OCI-LY1 (cell line): ENCODE data around the gene TAF6.
A peak's percentile ranks its signal among the peaks of the same experiment; 100 is the strongest.

ENCODE experiments used
- H2AFZ ChIP-seq: fragments of 200-600 bp; sonication (generic), shearing (Covaris generic); 2 replicates; pipeline ENCODE4 v1.6.0; 2014; ENCODE audit warnings: antibody characterized with exemption, mild to moderate bottlenecking, low read length
- H3F3A ChIP-seq: fragments of 200-600 bp; sonication (generic), shearing (Covaris generic); 2 replicates; pipeline ENCODE4 v1.6.0; 2014; ENCODE audit warnings: mild to moderate bottlenecking, antibody characterized with exemption, low read length, moderate library complexity; ENCODE audit not compliant: insufficient read depth
- H3K27ac ChIP-seq: fragments of 200-600 bp; sonication (generic); 2 replicates; pipeline ENCODE4 v1.5.1; 2014; ENCODE audit warnings: low read length, mixed run types, mild to moderate bottlenecking, low read depth; ENCODE audit not compliant: poor library complexity, severe bottlenecking
- H3K27me3 ChIP-seq: fragments of 200-600 bp; sonication (generic); 2 replicates; pipeline ENCODE4 v1.6.0; 2014; ENCODE audit warnings: antibody characterized with exemption, mild to moderate bottlenecking, low read length, moderate library complexity; ENCODE audit not compliant: insufficient read depth
- H3K36me3 ChIP-seq: fragments of 200-600 bp; sonication (generic); 2 replicates; pipeline ENCODE4 v1.6.1; 2014; ENCODE audit warnings: mild to moderate bottlenecking, antibody characterized with exemption, low read length, moderate library complexity, mixed read lengths; ENCODE audit not compliant: insufficient read depth
- H3K4me1 ChIP-seq: fragments of 200-600 bp; sonication (generic); 2 replicates; pipeline ENCODE4 v1.5.1; 2014; ENCODE audit warnings: mild to moderate bottlenecking, low read length, moderate library complexity; ENCODE audit not compliant: insufficient read depth, severe bottlenecking
- H3K4me2 ChIP-seq: fragments of 200-600 bp; sonication (generic), shearing (Covaris generic); 2 replicates; pipeline ENCODE4 v1.6.1; 2014; ENCODE audit warnings: low read length
- H3K4me3 ChIP-seq: fragments of 200-600 bp; sonication (generic); 2 replicates; pipeline ENCODE4 v1.5.1; 2014; ENCODE audit warnings: low read length, low read depth, mild to moderate bottlenecking, mixed read lengths; ENCODE audit not compliant: poor library complexity, severe bottlenecking
- H3K79me2 ChIP-seq: fragments of 200-600 bp; shearing (Covaris generic); 2 replicates; pipeline ENCODE4 v1.6.1; 2016; ENCODE audit warnings: mixed run types, low read length, mixed read lengths; ENCODE audit not compliant: insufficient read depth
- H3K9ac ChIP-seq: fragments of 200-600 bp; sonication (generic), shearing (Covaris generic); 2 replicates; pipeline ENCODE4 v1.6.1; 2014; ENCODE audit warnings: mild to moderate bottlenecking, low read length, mixed read lengths
- H3K9me2 ChIP-seq: fragments of 200-600 bp; sonication (generic), shearing (Covaris generic); 2 replicates; pipeline ENCODE4 v1.6.1; 2014; ENCODE audit warnings: low read depth, mild to moderate bottlenecking, low read length, mixed read lengths
- H3K9me3 ChIP-seq: fragments of 200-600 bp; shearing (Covaris generic); 2 replicates; pipeline ENCODE4 v1.6.1; 2014; ENCODE audit warnings: low read length, mixed read lengths
- H4K20me1 ChIP-seq: fragments of 200-600 bp; sonication (generic), shearing (Covaris generic); 2 replicates; pipeline ENCODE4 v1.6.0; 2016; ENCODE audit warnings: mild to moderate bottlenecking, low read length; ENCODE audit not compliant: insufficient read depth
- EZH2 ChIP-seq: fragments of 200-600 bp; sonication (generic), shearing (Covaris generic); IDR thresholded peaks from 2 replicates; pipeline ENCODE4 v1.8.0; 2017; ENCODE audit warnings: borderline replicate concordance, mixed run types, mild to moderate bottlenecking, antibody characterized with exemption, low read length, moderate library complexity, mixed read lengths
- TF ChIP-seq, protein P1 (sequence below): fragments of 200-600 bp; sonication (generic), shearing (Covaris generic); IDR thresholded peaks from 2 replicates; pipeline ENCODE4 v1.5.1; 2017; ENCODE audit warnings: mild to moderate bottlenecking, antibody characterized with exemption, low read length, moderate library complexity, mixed read lengths

TAF6 gene

GRCh38 chr7:100085515-100085914, 33.6 kb downstream of the TAF6 start:
- TF ChIP-seq EZH2, result no peak
- TF ChIP-seq, protein P1, sequence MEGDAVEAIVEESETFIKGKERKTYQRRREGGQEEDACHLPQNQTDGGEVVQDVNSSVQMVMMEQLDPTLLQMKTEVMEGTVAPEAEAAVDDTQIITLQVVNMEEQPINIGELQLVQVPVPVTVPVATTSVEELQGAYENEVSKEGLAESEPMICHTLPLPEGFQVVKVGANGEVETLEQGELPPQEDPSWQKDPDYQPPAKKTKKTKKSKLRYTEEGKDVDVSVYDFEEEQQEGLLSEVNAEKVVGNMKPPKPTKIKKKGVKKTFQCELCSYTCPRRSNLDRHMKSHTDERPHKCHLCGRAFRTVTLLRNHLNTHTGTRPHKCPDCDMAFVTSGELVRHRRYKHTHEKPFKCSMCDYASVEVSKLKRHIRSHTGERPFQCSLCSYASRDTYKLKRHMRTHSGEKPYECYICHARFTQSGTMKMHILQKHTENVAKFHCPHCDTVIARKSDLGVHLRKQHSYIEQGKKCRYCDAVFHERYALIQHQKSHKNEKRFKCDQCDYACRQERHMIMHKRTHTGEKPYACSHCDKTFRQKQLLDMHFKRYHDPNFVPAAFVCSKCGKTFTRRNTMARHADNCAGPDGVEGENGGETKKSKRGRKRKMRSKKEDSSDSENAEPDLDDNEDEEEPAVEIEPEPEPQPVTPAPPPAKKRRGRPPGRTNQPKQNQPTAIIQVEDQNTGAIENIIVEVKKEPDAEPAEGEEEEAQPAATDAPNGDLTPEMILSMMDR, result no peak
- Histone ChIP-seq H3K9me2 (no peaks in the 10 kb centered on the region), H2AFZ (no peak overlapping the region), H3K9ac (no peak overlapping the region), H3K36me3 (peaks cover 4% of the 10 kb centered on the region; the same call in 1 of the 2 replicates), H4K20me1 (no peaks in the 10 kb centered on the region), H3K4me3 (no peak overlapping the region), H3K27me3 (no peaks in the 10 kb centered on the region), H3K9me3 (no peaks in the 10 kb centered on the region), H3K27ac (no peak overlapping the region), H3F3A (peaks cover 14% of the 10 kb centered on the region), H3K4me2 (no peak overlapping the region), H3K4me1 (peaks cover 39% of the 10 kb centered on the region), H3K79me2 (peaks cover 6% of the 10 kb centered on the region)

- H3K4me3 ChIP-seq, result peak overlapping the region; percentile 75
- H3K36me3 ChIP-seq, result peaks cover 18% of the 10 kb centered on the region; the same call in 1 of the 2 replicates
- H3K27me3 ChIP-seq, result no peaks in the 10 kb centered on the region
- H3K4me1 ChIP-seq, result peaks cover 21% of the 10 kb centered on the region
- no peaks in the 10 kb centered on the region for H4K20me1 ChIP-seq
- H2AFZ ChIP-seq, result no peak overlapping the region
- H3K9me2 ChIP-seq, result no peaks in the 10 kb centered on the region
- no peak for TF ChIP-seq EZH2
- TF ChIP-seq, protein P1, result no peak
- H3K9ac ChIP-seq, result no peak overlapping the region
- H3K4me2 ChIP-seq, result peak overlapping the region; percentile 76; the same call in 1 of the 2 replicates
- peaks cover 6% of the 10 kb centered on the region for H3K79me2 ChIP-seq
- H3K27ac ChIP-seq, result peak overlapping the region; percentile 36
- H3F3A ChIP-seq, result peaks cover 10% of the 10 kb centered on the region; the same call in 1 of the 2 replicates
- H3K9me3 ChIP-seq, result no peaks in the 10 kb centered on the region
Observed at GRCh38 chr7:100082978-100083377, 36.2 kb downstream of the TAF6 start.

- no peak within 1 kb of the TSS for H2AFZ ChIP-seq
- no peaks in the 10 kb centered on the region for H4K20me1 ChIP-seq
- peaks cover 10% of the 10 kb centered on the region; the same call in 1 of the 2 replicates for H3F3A ChIP-seq
Observed at GRCh38 chr7:100081535-100082102, 37.5 kb downstream of the TAF6 start, which contains the start of gene ZNF3. Gene ZNF3 (minus strand): TSS chr7:100081723. CDS start chr7:100077357, 4,366 bp downstream.

More at GRCh38 chr7:100081535-100082102, 37.5 kb downstream of the TAF6 start, which contains the start of gene ZNF3:
- Histone ChIP-seq H3K27ac (peak within 1 kb of the TSS; percentile 66), H3K4me2 (peak within 1 kb of the TSS; percentile 76), H3K9me2 (no peaks in the 10 kb centered on the region), H3K9me3 (no peaks in the 10 kb centered on the region), H3K4me1 (peaks cover 20% of the 10 kb centered on the region), H3K9ac (peak within 1 kb of the TSS; percentile 70), H3K4me3 (peak within 1 kb of the TSS; percentile 75), H3K27me3 (no peaks in the 10 kb centered on the region), H3K79me2 (peaks cover 6% of the 10 kb centered on the region), H3K36me3 (peaks cover 25% of the 10 kb centered on the region)
- no peak for TF ChIP-seq EZH2
- TF ChIP-seq, protein P1, result peak; percentile 99
